GM18858 (cell line): ENCODE data around the gene OMP.

ENCODE experiments used
- ATAC-seq: cut with Tn5 transposase; IDR thresholded peaks from one replicate; pipeline ENCODE4 v1.9.1; 2021; ENCODE audit not compliant: unreplicated experiment

Gene OMP

GRCh38 chr11:77101043-77101537 is 1.6 kb upstream of the OMP start:
- ATAC-seq, result no peak

GRCh38 chr11:77103319-77103718 is 679 bp downstream of the OMP start:
- no peak for ATAC-seq

DNA sequence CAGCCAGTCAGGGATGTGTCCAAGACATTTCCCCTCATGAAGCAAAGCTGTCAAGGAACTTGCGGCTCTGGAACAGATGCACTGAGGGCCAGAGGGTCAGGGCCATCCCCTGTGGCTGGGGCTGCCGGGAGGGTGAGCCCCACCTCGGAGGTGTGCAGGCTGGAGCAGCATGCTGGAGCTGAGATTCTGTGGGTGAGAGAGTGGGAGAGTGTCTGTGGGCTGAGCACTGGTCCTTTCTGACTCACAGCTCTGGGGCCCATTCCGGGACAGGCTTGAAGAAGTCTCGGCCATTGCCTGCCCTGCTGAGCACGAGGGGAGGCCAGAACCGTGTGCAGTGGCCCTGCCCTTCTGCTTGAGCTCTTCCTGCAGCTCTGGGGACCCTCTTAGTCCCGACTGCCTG is 2.1 kb downstream of the OMP start:
- no peak for ATAC-seq

DNA sequence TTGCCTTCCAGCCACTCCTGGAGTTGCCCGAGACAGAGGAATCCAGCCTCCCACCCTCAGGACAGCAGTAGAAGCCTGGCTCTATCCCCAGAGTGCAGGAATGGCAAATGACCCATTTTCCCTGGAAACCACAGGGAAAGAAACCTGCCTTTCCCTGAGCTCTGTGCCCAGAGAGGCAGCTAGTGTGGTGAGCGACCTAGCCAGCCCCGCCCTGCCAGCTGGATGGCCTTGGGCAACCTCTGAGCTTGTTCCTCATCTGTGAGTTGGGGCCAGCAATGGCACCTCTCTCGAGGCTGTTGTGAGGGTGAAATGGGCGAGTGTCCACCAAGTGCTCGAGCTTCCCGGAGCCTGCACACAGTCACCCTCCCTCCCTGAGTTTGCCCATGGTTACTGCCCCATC is 3.7 kb downstream of the OMP start:
- ATAC-seq, result no peak

DNA sequence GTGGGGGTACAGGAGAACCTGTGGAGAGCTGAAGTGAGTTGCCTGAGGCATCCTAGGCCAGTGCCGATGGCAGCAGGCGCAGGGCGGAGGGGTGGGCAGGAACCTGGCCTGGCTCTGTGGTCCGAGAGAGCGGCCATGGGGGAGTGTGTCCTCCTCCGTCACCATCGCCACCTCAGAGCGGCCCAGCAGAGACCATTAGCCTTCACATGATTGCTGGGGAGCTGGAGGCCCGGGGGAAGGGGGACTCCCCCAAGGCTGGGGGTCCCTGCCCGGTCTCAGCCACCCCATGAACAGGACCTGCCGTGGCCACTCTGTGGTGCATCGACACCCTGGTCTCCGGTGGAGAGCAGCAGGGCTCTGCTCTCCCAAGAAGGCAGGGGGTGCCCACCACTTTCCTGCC is 4.1 kb downstream of the OMP start:
- no peak for ATAC-seq

DNA sequence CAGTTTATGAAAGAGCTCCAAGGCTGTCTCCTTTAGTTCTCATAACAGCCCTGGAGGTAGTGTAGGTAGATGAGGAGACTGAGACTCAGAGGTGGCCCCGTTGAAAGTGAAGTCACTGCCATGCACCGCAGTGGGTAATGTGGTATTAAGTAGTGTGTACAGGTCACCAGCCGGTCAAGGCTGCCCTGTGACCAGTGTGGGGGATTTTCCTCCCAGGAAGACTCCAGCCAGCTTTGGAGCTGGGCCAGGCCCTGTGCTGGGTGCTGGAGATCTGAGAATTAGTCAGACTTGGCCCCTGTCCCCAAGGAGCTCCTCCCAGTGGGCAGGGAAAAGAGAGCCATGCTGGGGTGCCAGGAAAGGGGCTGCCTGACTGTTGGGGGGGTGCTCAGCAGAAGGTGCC is 5.3 kb downstream of the OMP start:
- no peak for ATAC-seq

DNA sequence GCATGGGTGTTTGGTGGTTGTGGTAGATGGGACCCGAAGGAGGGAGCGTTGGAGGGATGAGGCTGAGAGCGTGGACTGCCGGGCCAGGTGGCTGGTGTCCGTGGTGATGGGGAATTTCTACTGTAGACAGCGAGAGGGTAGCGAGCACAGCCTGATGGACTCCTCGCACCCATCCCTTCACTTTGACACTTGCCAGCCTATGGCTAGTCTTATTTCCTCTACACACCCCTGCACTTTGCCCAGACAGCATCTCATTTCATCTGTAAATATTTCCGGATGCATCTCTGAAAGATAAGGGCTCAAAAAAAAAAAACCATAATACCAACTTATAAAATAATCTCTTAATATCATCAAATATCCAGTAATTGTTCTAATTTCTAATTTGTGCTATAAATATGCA is 5.8 kb downstream of the OMP start:
- ATAC-seq, result no peak

DNA sequence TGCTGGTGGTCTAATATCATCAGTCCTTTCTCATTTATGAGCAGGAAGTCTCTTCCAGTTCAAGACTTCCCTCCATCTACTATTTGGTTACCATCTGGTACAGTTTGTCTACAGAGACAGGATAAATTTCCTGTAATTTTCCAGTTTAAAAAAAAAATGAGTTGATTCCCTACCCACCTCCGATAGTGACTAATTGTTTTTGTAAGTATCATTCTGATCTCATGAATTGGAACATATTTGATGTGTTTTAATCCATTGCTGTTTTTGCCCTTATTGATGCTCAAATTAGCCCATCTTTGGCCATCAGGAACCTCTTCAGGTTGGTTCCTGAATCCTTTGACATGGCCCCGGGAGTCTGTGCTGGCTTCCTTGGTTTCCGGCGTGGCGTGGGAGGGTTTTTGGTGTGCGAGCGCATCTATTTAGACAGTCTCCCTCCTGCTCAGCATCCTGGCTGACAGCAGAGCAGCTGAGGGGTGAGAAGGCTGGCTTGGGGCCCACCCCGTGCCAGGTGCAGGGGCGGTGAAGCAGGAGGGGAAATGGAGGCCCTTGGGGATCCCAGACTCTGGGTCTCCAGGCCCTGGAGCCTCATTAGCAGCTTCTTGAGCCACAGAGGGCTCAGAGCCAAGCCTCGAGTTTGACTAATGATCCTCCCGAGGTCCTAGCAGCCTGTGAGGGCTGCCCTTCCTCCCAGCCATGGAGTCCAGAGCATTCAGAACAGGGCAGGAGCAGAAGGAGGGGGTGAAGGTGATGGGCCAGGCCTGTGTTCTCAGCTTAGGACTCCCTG is 6.8 kb downstream of the OMP start:
- ATAC-seq, result no peak

- ATAC-seq, result no peak
These were observed 8.2 kb downstream of the OMP start for GRCh38 chr11:77110836-77111235.

DNA sequence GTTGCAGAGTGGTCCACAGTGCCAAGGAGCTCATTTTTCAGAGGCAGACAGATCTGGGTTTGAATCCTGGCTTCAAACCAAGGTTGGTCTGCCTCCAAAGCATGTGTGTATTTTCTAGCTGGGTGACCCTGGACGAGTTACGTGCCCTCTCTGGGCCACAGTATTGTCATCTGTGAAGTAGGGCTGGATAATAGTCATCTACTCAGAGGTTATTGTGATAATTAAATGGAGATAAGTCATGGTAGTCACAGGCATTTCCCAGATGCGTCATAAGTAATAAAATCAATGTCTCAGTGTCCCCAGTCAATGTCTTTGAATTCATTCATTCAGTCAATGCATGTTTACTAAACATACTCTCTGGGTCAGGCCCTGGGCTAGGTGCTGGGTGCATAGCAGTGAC is 8.6 kb downstream of the OMP start:
- no peak for ATAC-seq

DNA sequence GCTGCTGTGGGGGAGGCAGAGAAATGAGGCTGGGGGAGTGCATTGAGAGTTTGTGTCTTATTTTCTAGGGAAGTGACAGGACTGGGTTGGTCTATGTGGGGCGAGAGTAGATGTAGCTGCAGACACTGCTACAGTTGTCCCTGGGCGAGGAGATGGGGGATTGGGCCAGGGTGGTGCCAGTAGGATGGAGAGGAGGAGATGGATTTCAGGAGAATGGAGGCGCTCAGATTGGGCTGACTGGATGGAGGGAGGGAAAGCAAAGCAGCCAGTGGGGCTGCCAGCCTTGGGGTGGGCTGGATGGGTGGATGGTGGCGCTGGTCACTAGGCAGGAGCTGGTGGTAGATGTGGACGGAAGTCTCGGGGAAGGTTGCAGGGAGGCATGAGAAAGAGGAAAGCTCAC is 9.3 kb downstream of the OMP start:
- no peak for ATAC-seq

DNA sequence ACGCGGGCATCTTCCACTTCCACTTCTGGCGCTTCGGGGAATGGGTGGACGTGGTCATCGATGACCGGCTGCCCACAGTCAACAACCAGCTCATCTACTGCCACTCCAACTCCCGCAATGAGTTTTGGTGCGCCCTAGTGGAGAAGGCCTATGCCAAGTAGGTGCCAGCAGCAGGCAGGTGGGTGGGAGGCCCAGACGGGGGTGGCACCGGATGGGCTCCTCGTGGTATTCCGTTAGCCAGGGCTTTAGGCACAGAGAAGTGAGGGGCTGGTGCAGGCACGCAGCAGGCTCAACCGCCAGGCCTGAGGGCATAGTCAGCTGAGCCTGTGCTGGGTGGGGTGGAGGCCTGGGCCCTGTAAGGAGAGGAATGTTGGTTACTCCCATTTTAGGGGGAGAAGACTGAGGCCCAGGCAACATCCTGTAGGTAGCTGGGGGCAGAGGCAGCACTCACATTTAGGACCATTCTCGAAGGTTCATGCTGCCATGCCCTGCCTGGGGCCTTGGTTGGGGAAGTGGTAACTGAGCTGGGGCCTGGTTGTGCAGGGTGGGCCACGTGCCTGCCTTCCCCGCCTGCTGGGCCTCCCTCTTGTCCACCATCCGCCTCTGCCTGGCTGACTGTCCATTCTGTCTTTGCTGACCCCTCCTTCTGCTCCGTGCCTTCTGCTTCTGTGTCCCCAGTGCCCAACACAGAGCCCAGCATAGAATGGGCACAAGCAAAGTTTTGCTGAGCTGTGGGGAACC is 10.2 kb downstream of the OMP start:
- ATAC-seq, result no peak

GRCh38 chr11:77113382-77114088 is 10.9 kb downstream of the OMP start:
- ATAC-seq, result no peak

- no peak for ATAC-seq
These were observed 11.4 kb downstream of the OMP start for GRCh38 chr11:77114089-77114463.

GRCh38 chr11:77115181-77115611 is 12.6 kb downstream of the OMP start:
- no peak for ATAC-seq

DNA sequence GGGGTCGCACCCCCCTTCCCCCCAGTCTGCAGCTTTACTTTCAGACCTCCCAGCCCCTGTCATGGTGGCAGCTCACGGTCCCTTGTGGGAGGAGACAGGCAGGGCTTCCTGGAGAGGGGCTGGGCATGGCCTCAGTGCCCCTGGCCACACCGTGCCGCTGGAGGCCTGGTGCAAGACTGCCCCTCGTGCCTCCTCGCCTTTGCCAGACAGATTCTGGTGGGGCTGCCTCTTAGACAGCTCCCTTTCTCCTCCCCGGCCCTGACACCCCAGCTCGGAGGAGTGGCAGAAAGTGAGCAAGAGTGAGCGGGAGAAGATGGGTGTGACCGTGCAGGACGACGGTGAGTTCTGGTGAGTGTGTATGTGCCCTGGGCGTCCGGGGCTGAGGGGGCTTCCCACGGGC is 13.3 kb downstream of the OMP start:
- no peak for ATAC-seq

DNA sequence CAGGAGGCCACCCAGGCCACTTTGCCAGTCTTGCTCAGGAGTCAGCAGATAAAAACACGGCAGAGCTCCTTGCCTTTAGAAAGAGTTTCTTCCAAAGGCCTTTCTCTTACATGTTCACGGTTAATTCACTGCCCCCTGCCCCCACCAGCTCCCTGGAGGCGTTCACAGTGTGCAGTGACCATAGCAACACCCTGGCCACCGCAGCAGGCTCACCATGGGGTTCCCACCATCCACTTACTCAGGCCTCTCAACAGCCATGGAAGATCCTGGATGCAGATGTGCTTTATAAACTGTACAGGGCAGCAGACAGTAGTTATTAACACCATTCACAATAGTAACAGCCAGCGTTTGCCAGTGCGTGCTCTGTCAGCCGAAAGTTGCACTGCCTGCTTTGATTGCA is 14.9 kb downstream of the OMP start:
- no peak for ATAC-seq

- ATAC-seq, result no peak
These were observed 15.4 kb downstream of the OMP start for GRCh38 chr11:77118086-77118485.

- ATAC-seq, result no peak
These were observed 16.3 kb downstream of the OMP start for GRCh38 chr11:77118971-77119370.

DNA sequence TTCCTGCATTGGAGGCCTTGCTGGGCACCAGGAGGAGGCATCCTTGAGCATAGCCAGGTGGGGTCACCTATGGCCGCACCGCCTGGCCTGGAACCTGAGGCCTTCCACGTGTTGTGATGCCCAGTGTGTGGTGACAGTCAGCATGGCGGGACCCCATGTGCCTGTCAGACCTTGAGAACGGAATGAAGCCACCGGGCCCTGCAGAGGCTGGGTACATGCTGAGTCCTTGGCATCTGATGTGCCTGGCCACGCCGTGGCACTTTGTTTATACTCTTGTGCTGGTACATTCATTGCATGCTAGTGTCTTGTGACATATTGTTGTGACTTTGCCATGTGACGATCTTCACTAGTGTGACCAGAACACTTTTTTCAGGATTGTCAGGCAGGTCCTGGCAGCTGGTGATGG is 16.9 kb downstream of the OMP start:
- no peak for ATAC-seq

GRCh38 chr11:77120571-77120970 is 17.9 kb downstream of the OMP start:
- ATAC-seq, result no peak

- ATAC-seq, result no peak
These were observed 18.5 kb downstream of the OMP start for GRCh38 chr11:77121096-77121640.
